Panc1 (cell line): ENCODE data around the gene SPARC.

Source experiments
- POLR2AphosphoS5 ChIP-seq: IDR thresholded peaks from 2 replicates; pipeline ENCODE4 v1.6.1; 2012; ENCODE audit warnings: mild to moderate bottlenecking, low read depth, low read length, moderate library complexity
- TF ChIP-seq, protein P1 (sequence below): fragments of 450-650 bp; IDR thresholded peaks from 2 replicates; pipeline ENCODE4 v1.5.1; 2017; ENCODE audit warnings: mild to moderate bottlenecking

DNA sequence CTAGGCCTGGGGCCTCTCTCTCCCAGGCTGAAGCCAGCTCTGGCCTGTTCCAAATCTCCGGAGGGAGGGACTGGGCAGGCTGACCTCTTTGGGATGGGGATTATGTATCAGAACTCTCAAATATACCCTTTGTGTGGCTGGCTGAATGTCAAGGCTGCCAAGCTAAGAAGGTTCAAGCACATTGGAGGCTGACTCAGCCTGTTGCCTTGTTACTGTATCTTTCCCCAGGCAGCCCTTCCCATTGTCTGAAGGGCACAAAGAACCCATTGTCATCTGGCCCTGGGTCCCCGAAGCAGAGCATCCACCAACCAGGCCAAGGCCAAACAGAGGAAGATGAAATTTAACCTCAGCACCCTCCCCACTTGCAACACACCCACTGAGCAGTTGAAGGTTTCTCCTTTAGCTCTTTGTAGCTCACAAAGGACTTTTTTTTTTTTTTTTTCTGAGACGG lies 7.3 kb upstream of the SPARC start:
- TF ChIP-seq POLR2AphosphoS5: no peak
- TF ChIP-seq, protein P1, sequence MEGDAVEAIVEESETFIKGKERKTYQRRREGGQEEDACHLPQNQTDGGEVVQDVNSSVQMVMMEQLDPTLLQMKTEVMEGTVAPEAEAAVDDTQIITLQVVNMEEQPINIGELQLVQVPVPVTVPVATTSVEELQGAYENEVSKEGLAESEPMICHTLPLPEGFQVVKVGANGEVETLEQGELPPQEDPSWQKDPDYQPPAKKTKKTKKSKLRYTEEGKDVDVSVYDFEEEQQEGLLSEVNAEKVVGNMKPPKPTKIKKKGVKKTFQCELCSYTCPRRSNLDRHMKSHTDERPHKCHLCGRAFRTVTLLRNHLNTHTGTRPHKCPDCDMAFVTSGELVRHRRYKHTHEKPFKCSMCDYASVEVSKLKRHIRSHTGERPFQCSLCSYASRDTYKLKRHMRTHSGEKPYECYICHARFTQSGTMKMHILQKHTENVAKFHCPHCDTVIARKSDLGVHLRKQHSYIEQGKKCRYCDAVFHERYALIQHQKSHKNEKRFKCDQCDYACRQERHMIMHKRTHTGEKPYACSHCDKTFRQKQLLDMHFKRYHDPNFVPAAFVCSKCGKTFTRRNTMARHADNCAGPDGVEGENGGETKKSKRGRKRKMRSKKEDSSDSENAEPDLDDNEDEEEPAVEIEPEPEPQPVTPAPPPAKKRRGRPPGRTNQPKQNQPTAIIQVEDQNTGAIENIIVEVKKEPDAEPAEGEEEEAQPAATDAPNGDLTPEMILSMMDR: no peak
